Liver (tissue), 9 donors: ENCODE data around the gene ARHGEF28. TPM values are rescaled to one million over a fixed set of nuclear protein-coding genes. Genes with fewer than 3 reads are reported as not detected.

Source experiments
- DNase-seq: peaks from one replicate; pipeline ENCODE4 v3.0.0-alpha.2; 2017; ENCODE audit warnings: low spot score
- H3K27ac ChIP-seq, 2 donors: one replicate each; pipeline ENCODE4 v1.7.0; 2013; ENCODE audit warnings: inconsistent platforms in 2 of 2, low read length in 2 of 2, control low read depth in 1 of 2, low read depth in 1 of 2, mild to moderate bottlenecking in 1 of 2
- H3K27me3 ChIP-seq, 4 donors: one replicate each; pipeline versions ENCODE4 v1.6.1 to v1.7.0; 2013; ENCODE audit warnings: low read length in 3 of 4, inconsistent platforms in 1 of 4, mild to moderate bottlenecking in 1 of 4, moderate library complexity in 1 of 4; ENCODE audit not compliant: control insufficient read depth in 4 of 4, insufficient read depth in 4 of 4
- H3K36me3 ChIP-seq, 4 donors: one replicate each; pipeline versions ENCODE4 v1.6.1 to v1.7.0; 2013; ENCODE audit warnings: low read length in 3 of 4, mild to moderate bottlenecking in 3 of 4, low read depth in 1 of 4, moderate library complexity in 1 of 4; ENCODE audit not compliant: control insufficient read depth in 4 of 4, insufficient read depth in 3 of 4
- H3K4me1 ChIP-seq, 4 donors: one replicate each; pipeline versions ENCODE4 v1.6.1 to v1.7.0; 2013; ENCODE audit warnings: low read length in 3 of 4, mild to moderate bottlenecking in 3 of 4, moderate library complexity in 1 of 4; ENCODE audit not compliant: control insufficient read depth in 4 of 4, insufficient read depth in 4 of 4
- H3K4me3 ChIP-seq, 3 donors: one replicate each; pipeline versions ENCODE4 v1.6.1 to v1.7.0; 2013; ENCODE audit warnings: low read length in 3 of 3, control low read depth in 1 of 3, low read depth in 1 of 3, mild to moderate bottlenecking in 1 of 3
- H3K9ac ChIP-seq, 2 donors: one replicate each; pipeline ENCODE4 v1.7.0; 2013; ENCODE audit warnings: low read length in 2 of 2, mild to moderate bottlenecking in 2 of 2, moderate library complexity in 2 of 2, control low read depth in 1 of 2, low read depth in 1 of 2
- H3K9me3 ChIP-seq, 4 donors: one replicate each; pipeline versions ENCODE4 v1.6.1 to v1.7.0; 2013; ENCODE audit warnings: low read length in 3 of 4; ENCODE audit not compliant: control insufficient read depth in 4 of 4
- FOXA1 ChIP-seq: IDR thresholded peaks from 2 replicates; pipeline ENCODE4 v1.6.1; 2016; ENCODE audit warnings: antibody characterized with exemption
- FOXA2 ChIP-seq: IDR thresholded peaks from 2 replicates; pipeline ENCODE4 v1.6.1; 2016; ENCODE audit warnings: antibody characterized with exemption
- GABPA ChIP-seq, 2 donors: IDR thresholded peaks in 1 of 2; conservative IDR thresholded peaks in 1 of 2; 2 replicates each; pipeline ENCODE4 v1.6.1; 2016; ENCODE audit warnings: antibody characterized with exemption in 2 of 2, mild to moderate bottlenecking in 1 of 2, moderate library complexity in 1 of 2
- HNF4A ChIP-seq, 2 donors: conservative IDR thresholded peaks; 2 replicates each; pipeline ENCODE4 v1.6.1; 2016; ENCODE audit warnings: antibody characterized with exemption in 2 of 2, mild to moderate bottlenecking in 2 of 2
- HNF4G ChIP-seq: IDR thresholded peaks from 2 replicates; pipeline ENCODE4 v1.6.1; 2016; ENCODE audit warnings: antibody characterized with exemption
- JUND ChIP-seq, 2 donors: IDR thresholded peaks; 2 replicates each; pipeline ENCODE4 v1.6.1; 2016; ENCODE audit warnings: antibody characterized with exemption in 2 of 2
- NR2F2 ChIP-seq: IDR thresholded peaks from 2 replicates; pipeline ENCODE4 v1.6.1; 2016; ENCODE audit warnings: antibody characterized with exemption
- RAD21 ChIP-seq, 2 donors: IDR thresholded peaks; 2 replicates each; pipeline ENCODE4 v1.6.1; 2016; ENCODE audit warnings: antibody characterized with exemption in 2 of 2, mild to moderate bottlenecking in 2 of 2
- RXRA ChIP-seq, 2 donors: IDR thresholded peaks; 2 replicates each; pipeline ENCODE4 v1.6.1; 2017 to 2018; ENCODE audit warnings: antibody characterized with exemption in 2 of 2, mild to moderate bottlenecking in 1 of 2
- SP1 ChIP-seq: IDR thresholded peaks from 2 replicates; pipeline ENCODE4 v1.6.1; 2018; ENCODE audit warnings: antibody characterized with exemption, mild to moderate bottlenecking
- TAF1 ChIP-seq: conservative IDR thresholded peaks from 2 replicates; pipeline ENCODE4 v1.6.1; 2016; ENCODE audit warnings: antibody characterized with exemption, mild to moderate bottlenecking
- YY1 ChIP-seq: IDR thresholded peaks from 2 replicates; pipeline ENCODE4 v1.6.1; 2016; ENCODE audit warnings: antibody characterized with exemption, mild to moderate bottlenecking
- WGBS: extraction: QIAGEN DNeasy Blood & Tissue Kit; methylation state at CpG from one replicate; pipeline ENCODE4 v1.1.7; 2013; 5-methylcytosine and 5-hydroxymethylcytosine counted together
- polyA plus RNA-seq, 2 donors: library from polyadenylated mRNA; stranded (reverse) in 1 of 2; unstranded in 1 of 2; fragments of 200-250 nt in 1 of 2; fragments of >200 nt in 1 of 2; fragmentation: Nextera tagmentation in 1 of 2; extraction: Ambion mirVana in 1 of 2; gene quantifications; one replicate each; pipeline versions ENCODE4 v1.2.1 to v1.2.3, GENCODE V29; 2013 to 2015
- total RNA-seq, 2 donors: library from RNA; depleted of rRNA; stranded (reverse); fragments of >200 nt; gene quantifications; one replicate each; pipeline ENCODE4 v1.2.3, GENCODE V29; 2014
- TF ChIP-seq, protein P1 (sequence below): IDR thresholded peaks from 2 replicates; pipeline ENCODE4 v1.6.1; 2016; ENCODE audit warnings: antibody characterized with exemption, mild to moderate bottlenecking
- TF ChIP-seq, protein P2 (sequence below): IDR thresholded peaks from 2 replicates; pipeline ENCODE4 v1.6.1; 2016; ENCODE audit warnings: antibody characterized with exemption
- TF ChIP-seq, protein P3 (sequence below): fragments of 150-350 bp; IDR thresholded peaks from 2 replicates; pipeline ENCODE4 v1.5.1; 2017; ENCODE audit warnings: improper control_type of control experiment, low read depth, low read length; ENCODE audit not compliant: missing input control
- donor health status: healthy.
- donor health status: healthy.
- donor health status: healthy.
- donor health status: healthy.
- donor health status: healthy.

Gene ARHGEF28
- total and polyA plus RNA-seq, 4 donors: 1.6 to 13.9 (median 3.6) TPM

DNA sequence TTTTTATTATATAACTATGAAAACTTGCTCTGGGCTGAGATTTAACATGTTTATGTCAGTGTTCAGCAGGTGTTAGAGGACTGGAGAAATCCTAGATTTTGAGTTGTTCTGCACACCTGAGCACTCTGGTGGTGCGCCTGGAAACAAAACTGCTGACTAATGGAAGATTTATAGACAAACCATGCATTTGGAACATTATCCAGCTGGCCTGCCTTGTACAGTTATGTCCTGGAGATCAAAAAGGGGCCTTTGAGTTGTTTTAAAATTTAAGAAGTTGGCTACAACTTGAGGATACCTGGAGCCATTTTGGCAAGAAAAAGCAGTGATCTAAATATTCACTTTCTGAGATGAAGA, 5.7 kb upstream of the ARHGEF28 start (continued):
- TF ChIP-seq, protein P1, sequence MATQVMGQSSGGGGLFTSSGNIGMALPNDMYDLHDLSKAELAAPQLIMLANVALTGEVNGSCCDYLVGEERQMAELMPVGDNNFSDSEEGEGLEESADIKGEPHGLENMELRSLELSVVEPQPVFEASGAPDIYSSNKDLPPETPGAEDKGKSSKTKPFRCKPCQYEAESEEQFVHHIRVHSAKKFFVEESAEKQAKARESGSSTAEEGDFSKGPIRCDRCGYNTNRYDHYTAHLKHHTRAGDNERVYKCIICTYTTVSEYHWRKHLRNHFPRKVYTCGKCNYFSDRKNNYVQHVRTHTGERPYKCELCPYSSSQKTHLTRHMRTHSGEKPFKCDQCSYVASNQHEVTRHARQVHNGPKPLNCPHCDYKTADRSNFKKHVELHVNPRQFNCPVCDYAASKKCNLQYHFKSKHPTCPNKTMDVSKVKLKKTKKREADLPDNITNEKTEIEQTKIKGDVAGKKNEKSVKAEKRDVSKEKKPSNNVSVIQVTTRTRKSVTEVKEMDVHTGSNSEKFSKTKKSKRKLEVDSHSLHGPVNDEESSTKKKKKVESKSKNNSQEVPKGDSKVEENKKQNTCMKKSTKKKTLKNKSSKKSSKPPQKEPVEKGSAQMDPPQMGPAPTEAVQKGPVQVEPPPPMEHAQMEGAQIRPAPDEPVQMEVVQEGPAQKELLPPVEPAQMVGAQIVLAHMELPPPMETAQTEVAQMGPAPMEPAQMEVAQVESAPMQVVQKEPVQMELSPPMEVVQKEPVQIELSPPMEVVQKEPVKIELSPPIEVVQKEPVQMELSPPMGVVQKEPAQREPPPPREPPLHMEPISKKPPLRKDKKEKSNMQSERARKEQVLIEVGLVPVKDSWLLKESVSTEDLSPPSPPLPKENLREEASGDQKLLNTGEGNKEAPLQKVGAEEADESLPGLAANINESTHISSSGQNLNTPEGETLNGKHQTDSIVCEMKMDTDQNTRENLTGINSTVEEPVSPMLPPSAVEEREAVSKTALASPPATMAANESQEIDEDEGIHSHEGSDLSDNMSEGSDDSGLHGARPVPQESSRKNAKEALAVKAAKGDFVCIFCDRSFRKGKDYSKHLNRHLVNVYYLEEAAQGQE: no peak
- TF ChIP-seq NR2F2 (no peak), FOXA2 (no peak), GABPA (IDR thresholded peaks at IDR 0.05 in 1 of 2, conservative IDR thresholded peaks at IDR 0.05 in 1 of 2) (no peak)

DNA sequence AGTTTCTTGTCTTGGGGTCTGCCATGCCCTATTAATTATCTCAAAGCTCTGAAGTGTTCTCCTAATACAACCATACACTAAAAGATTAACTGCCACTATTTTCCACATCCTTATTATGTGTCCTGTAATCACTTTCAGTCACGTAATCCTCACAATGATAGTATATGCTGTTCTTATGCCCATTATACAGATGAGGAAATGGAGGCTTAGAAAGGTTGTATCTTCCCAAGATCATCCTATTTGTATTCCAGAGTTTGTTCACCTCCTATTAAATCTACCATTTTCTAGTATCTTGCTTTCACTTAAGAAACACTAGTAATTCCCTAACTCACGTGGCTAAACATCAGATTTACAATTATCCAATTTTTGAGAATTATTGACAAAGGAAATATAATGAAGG, 2.9 kb upstream of the ARHGEF28 start:
- Histone ChIP-seq H3K4me1 (peaks cover 12 to 31% (median 25%) of the 10 kb centered on the region in 4 donors), H3K9ac (no peak overlapping the region), H3K27me3 (no peaks in the 10 kb centered on the region), H3K36me3 (no peaks in the 10 kb centered on the region), H3K4me3 (no peak overlapping the region), H3K27ac (no peak overlapping the region), H3K9me3 (no peaks in the 10 kb centered on the region)
- DNase-seq: no peak
- 88% methylated on average over 2 of the region's 2 CpGs for WGBS
- no peak for TF ChIP-seq FOXA1
- TF ChIP-seq, protein P2, sequence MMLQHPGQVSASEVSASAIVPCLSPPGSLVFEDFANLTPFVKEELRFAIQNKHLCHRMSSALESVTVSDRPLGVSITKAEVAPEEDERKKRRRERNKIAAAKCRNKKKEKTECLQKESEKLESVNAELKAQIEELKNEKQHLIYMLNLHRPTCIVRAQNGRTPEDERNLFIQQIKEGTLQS: no peak

DNA sequence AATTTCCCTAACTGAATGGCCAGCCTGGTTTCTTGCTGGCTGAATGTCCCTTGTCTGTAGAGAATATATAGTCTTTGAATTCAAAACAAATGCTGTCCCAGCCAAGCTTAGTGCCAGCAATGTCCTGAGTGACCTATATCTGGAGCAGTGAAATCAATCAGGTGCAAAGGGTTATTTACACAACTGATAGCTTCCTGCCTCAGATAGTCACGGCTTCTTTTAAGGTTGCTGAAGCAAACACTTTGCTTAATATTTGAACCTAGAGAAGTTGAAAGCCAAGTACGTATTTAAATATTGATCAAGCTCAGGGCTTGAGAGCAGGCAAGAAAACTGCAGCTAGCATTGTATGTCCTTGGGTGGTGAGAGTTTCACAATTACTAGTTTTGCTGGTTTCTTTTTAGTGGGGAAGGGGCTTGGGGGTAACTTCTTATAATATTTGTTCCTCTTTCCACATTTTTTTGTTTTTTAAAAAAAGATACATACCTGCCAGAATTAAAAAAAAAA, 2.0 kb upstream of the ARHGEF28 start:
- H3K4me3 ChIP-seq: no peak overlapping the region
- H3K9me3 ChIP-seq: no peaks in the 10 kb centered on the region
- peaks cover 12 to 31% (median 25%) of the 10 kb centered on the region in 4 donors for H3K4me1 ChIP-seq
- 25% methylated on average over 2 of the region's 2 CpGs for WGBS
- H3K9ac ChIP-seq: no peak overlapping the region
- no peaks in the 10 kb centered on the region for H3K27me3 ChIP-seq
- DNase-seq: no peak
- peak; percentile 28 to 92 for TF ChIP-seq JUND (IDR thresholded peaks at IDR 0.05)
- peak; percentile 75 for TF ChIP-seq HNF4G
- peak; percentile 38 to 93 for TF ChIP-seq RXRA (IDR thresholded peaks at IDR 0.05)
- TF ChIP-seq HNF4A (conservative IDR thresholded peaks at IDR 0.05): peak; percentile 50 to 94
- TF ChIP-seq, protein P3, sequence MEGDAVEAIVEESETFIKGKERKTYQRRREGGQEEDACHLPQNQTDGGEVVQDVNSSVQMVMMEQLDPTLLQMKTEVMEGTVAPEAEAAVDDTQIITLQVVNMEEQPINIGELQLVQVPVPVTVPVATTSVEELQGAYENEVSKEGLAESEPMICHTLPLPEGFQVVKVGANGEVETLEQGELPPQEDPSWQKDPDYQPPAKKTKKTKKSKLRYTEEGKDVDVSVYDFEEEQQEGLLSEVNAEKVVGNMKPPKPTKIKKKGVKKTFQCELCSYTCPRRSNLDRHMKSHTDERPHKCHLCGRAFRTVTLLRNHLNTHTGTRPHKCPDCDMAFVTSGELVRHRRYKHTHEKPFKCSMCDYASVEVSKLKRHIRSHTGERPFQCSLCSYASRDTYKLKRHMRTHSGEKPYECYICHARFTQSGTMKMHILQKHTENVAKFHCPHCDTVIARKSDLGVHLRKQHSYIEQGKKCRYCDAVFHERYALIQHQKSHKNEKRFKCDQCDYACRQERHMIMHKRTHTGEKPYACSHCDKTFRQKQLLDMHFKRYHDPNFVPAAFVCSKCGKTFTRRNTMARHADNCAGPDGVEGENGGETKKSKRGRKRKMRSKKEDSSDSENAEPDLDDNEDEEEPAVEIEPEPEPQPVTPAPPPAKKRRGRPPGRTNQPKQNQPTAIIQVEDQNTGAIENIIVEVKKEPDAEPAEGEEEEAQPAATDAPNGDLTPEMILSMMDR: no peak
- no peak for TF ChIP-seq TAF1
- peak; percentile 43 for TF ChIP-seq YY1
- TF ChIP-seq FOXA2: peak; percentile 80
- TF ChIP-seq RAD21 (IDR thresholded peaks at IDR 0.05): peak in 1 of 2 donors; percentile 59
- no peak for TF ChIP-seq GABPA (IDR thresholded peaks at IDR 0.05 in 1 of 2, conservative IDR thresholded peaks at IDR 0.05 in 1 of 2)
- TF ChIP-seq NR2F2: peak; percentile 28
- TF ChIP-seq, protein P2: peak; percentile 22
- TF ChIP-seq FOXA1: peak; percentile 73
- TF ChIP-seq SP1: peak; percentile 83
- H3K36me3 ChIP-seq: no peaks in the 10 kb centered on the region
- peak overlapping the region in 1 of 2 donors; percentile 26 for H3K27ac ChIP-seq
